ENCODE results near the gene LRRFIP1. TPM values are rescaled to one million over a fixed set of nuclear protein-coding genes. Genes with fewer than 3 reads are reported as not detected.
"Not testable (repeated sequence)": the region's sequence is repeated elsewhere in the genome, so short reads cannot be mapped to it uniquely, and the experiment has no call there.

The LRRFIP1 gene
- total RNA-seq, 1 donor from 2014 or later: 157 TPM

GRCh38 chr2:237746302-237747080, 119.1 kb downstream of the LRRFIP1 start:
- intact Hi-C loops (cut with DNase I): loop anchor here (10.0 kb wide), 1 partner anchor 232 kb away; no protein-coding TSS in a partner anchor

GRCh38 chr2:237747189-237747588, 119.8 kb downstream of the LRRFIP1 start:
- intact Hi-C loops (cut with DNase I): loop anchor here (10.0 kb wide), 1 partner anchor 232 kb away; no protein-coding TSS in a partner anchor
- DNase-seq (ENCODE audit: low spot score): no peak

More at GRCh38 chr2:237746302-237747080, 119.1 kb downstream of the LRRFIP1 start:
- no peak for DNase-seq (ENCODE audit: low spot score)

- no peak for DNase-seq (ENCODE audit: low spot score)
- intact Hi-C loops (cut with DNase I): loop anchor here (10.0 kb wide), 1 partner anchor 234 kb away; no protein-coding TSS in a partner anchor
Measured at GRCh38 chr2:237749002-237749401, 121.6 kb downstream of the LRRFIP1 start.

GRCh38 chr2:237749961-237750360, 122.6 kb downstream of the LRRFIP1 start:
- intact Hi-C loops (cut with DNase I): loop anchor here (10.0 kb wide), 1 partner anchor 235 kb away; no protein-coding TSS in a partner anchor

GRCh38 chr2:237750441-237750840, 123.1 kb downstream of the LRRFIP1 start:
- DNase-seq (ENCODE audit: low spot score); intact Hi-C loops (cut with DNase I): not testable (repeated sequence)

More at GRCh38 chr2:237749961-237750360, 122.6 kb downstream of the LRRFIP1 start:
- no peak for DNase-seq (ENCODE audit: low spot score)

- DNase-seq (ENCODE audit: low spot score): no peak
- intact Hi-C loops (cut with DNase I): no loop called here
Measured at GRCh38 chr2:237752761-237753165, 125.4 kb downstream of the LRRFIP1 start.

- intact Hi-C loops (cut with DNase I): no loop called here
- no peak for DNase-seq (ENCODE audit: low spot score)
Measured at GRCh38 chr2:237754182-237754581, 126.8 kb downstream of the LRRFIP1 start.

- intact Hi-C loops (cut with DNase I): no loop called here
- no peak for DNase-seq (ENCODE audit: low spot score)
Measured at GRCh38 chr2:237754626-237755248, 127.3 kb downstream of the LRRFIP1 start.

- no peak for DNase-seq (ENCODE audit: low spot score)
- intact Hi-C loops (cut with DNase I): no loop called here
Measured at GRCh38 chr2:237757616-237758015, 130.2 kb downstream of the LRRFIP1 start.

GRCh38 chr2:237758185-237758584, 130.8 kb downstream of the LRRFIP1 start:
- intact Hi-C loops (cut with DNase I): no loop called here
- no peak for DNase-seq (ENCODE audit: low spot score)

GRCh38 chr2:237759176-237759575, 131.8 kb downstream of the LRRFIP1 start:
- no peak for DNase-seq (ENCODE audit: low spot score)

GRCh38 chr2:237760506-237761502, 133.4 kb downstream of the LRRFIP1 start:
- intact Hi-C loops (cut with DNase I): no loop called here
- DNase-seq (ENCODE audit: low spot score): no peak

More at GRCh38 chr2:237759176-237759575, 131.8 kb downstream of the LRRFIP1 start:
- intact Hi-C loops (cut with DNase I): no loop called here

- DNase-seq (ENCODE audit: low spot score); intact Hi-C loops (cut with DNase I): not testable (repeated sequence)
Measured at GRCh38 chr2:237762291-237763182, 135.2 kb downstream of the LRRFIP1 start.

- intact Hi-C loops (cut with DNase I): no loop called here
- DNase-seq (ENCODE audit: low spot score): no peak
Measured at GRCh38 chr2:237763812-237764211, 136.4 kb downstream of the LRRFIP1 start.

GRCh38 chr2:237765122-237765521, 137.7 kb downstream of the LRRFIP1 start:
- intact Hi-C loops (cut with DNase I); DNase-seq (ENCODE audit: low spot score): not testable (repeated sequence)

GRCh38 chr2:237765875-237766274, 138.5 kb downstream of the LRRFIP1 start:
- intact Hi-C loops (cut with DNase I): no loop called here
- DNase-seq (ENCODE audit: low spot score): no peak

- DNase-seq (ENCODE audit: low spot score): no peak
Measured at GRCh38 chr2:237766340-237766739, 139.0 kb downstream of the LRRFIP1 start.

GRCh38 chr2:237772513-237772912, 145.1 kb downstream of the LRRFIP1 start:
- no peak for DNase-seq (ENCODE audit: low spot score)
- intact Hi-C loops (cut with DNase I): no loop called here

More at GRCh38 chr2:237766340-237766739, 139.0 kb downstream of the LRRFIP1 start:
- intact Hi-C loops (cut with DNase I): no loop called here

Data from cardiac septum (tissue), 1 donor.